Smooth muscle cell (in vitro differentiated cells): ENCODE results near the gene UAP1L1. TPM values are rescaled to one million over a fixed set of nuclear protein-coding genes. Genes with fewer than 3 reads are reported as not detected.

Source experiments
- DNase-seq: peaks from one replicate; lab custom pipeline; 2025; ENCODE audit not compliant: unreplicated experiment; lab: John Stamatoyannopoulos, UW
- H2AFZ ChIP-seq: fragments of 200-600 bp; sonication (generic); 2 replicates; pipeline ENCODE4 v1.6.0; 2016; ENCODE audit warnings: antibody characterized with exemption, low read depth, mild to moderate bottlenecking
- H3F3A ChIP-seq: fragments of 200-600 bp; sonication (generic); 2 replicates; pipeline ENCODE4 v1.6.0; 2017; ENCODE audit warnings: antibody characterized with exemption, low read depth
- H3K27ac ChIP-seq: fragments of 200-600 bp; sonication (generic); 2 replicates; pipeline ENCODE4 v1.5.1; 2016; ENCODE audit warnings: low read depth, mild to moderate bottlenecking
- H3K27me3 ChIP-seq: fragments of 200-600 bp; sonication (generic); 2 replicates; pipeline ENCODE4 v1.6.1; 2016; ENCODE audit warnings: low read depth, mild to moderate bottlenecking
- H3K36me3 ChIP-seq: fragments of 200-600 bp; sonication (generic); 2 replicates; pipeline ENCODE4 v1.5.1; 2016; ENCODE audit warnings: low read depth
- H3K4me1 ChIP-seq: fragments of 200-600 bp; sonication (generic); 2 replicates; pipeline ENCODE4 v1.5.1; 2016; ENCODE audit warnings: low read depth
- H3K4me2 ChIP-seq: fragments of 200-600 bp; sonication (generic); 2 replicates; pipeline ENCODE4 v1.6.0; 2016; ENCODE audit warnings: mild to moderate bottlenecking
- H3K4me3 ChIP-seq: fragments of 200-600 bp; sonication (generic); 2 replicates; pipeline ENCODE4 v1.5.1; 2016; ENCODE audit warnings: mild to moderate bottlenecking
- H3K79me2 ChIP-seq: fragments of 200-600 bp; sonication (generic); 2 replicates; pipeline ENCODE4 v1.6.0; 2016; ENCODE audit warnings: low read depth, mild to moderate bottlenecking
- H3K9ac ChIP-seq: fragments of 200-600 bp; sonication (generic); 2 replicates; pipeline ENCODE4 v1.6.0; 2016; ENCODE audit warnings: low read depth
- H3K9me3 ChIP-seq: fragments of 200-600 bp; sonication (generic); replicated peaks from 2 replicates; pipeline ENCODE4 v1.5.1; 2016; ENCODE audit warnings: low read depth
- H4K20me1 ChIP-seq: fragments of 200-600 bp; sonication (generic); 2 replicates; pipeline ENCODE4 v1.6.0; 2016; ENCODE audit warnings: low read depth
- CTCF ChIP-seq: fragments of 200-600 bp; sonication (generic); IDR thresholded peaks from 2 replicates; pipeline ENCODE4 v1.5.1; 2017; ENCODE audit warnings: borderline replicate concordance, mild to moderate bottlenecking, antibody characterized with exemption; ENCODE audit not compliant: insufficient read depth, poor library complexity, severe bottlenecking
- WGBS: methylation state at CpG from one replicate; pipeline ENCODE4 v1.1.7; 2016; ENCODE audit warnings: low lambda C conversion rate; 5-methylcytosine and 5-hydroxymethylcytosine counted together
- polyA plus RNA-seq: library from polyadenylated mRNA; unstranded; fragments of >200 nt; fragmentation: Nextera tagmentation; extraction: Ambion mirVana; gene quantifications from 2 replicates; pipeline ENCODE4 v1.2.1, GENCODE V29; 2016
- total RNA-seq: library from RNA; depleted of rRNA; stranded (reverse); fragments of >200 nt; gene quantifications from 2 replicates; pipeline ENCODE4 v1.2.3, GENCODE V29; 2014

Gene UAP1L1
- total and polyA plus RNA-seq, 2 experiments from 2014 or later: 5.8 to 23.8 TPM

GRCh38 chr9:137082925-137083290 lies 5.6 kb downstream of the UAP1L1 start:
- no peak for DNase-seq
- Histone ChIP-seq H3K4me1 (peaks cover 22% of the 10 kb centered on the region), H3K4me2 (peak overlapping the region; percentile 59), H3K36me3 (no peaks in the 10 kb centered on the region), H3K9me3 (no peaks in the 10 kb centered on the region), H4K20me1 (peaks cover 30% of the 10 kb centered on the region), H3K27me3 (no peaks in the 10 kb centered on the region), H3F3A (peaks cover 29% of the 10 kb centered on the region), H3K79me2 (peaks cover 4% of the 10 kb centered on the region), H2AFZ (no peak overlapping the region), H3K4me3 (no peak overlapping the region), H3K27ac (peak overlapping the region; percentile 83), H3K9ac (peak overlapping the region; percentile 7)
- no peak for TF ChIP-seq CTCF
- 72% methylated on average over 8 of the region's 8 CpGs for WGBS

GRCh38 chr9:137083394-137084004 lies 6.2 kb downstream of the UAP1L1 start:
- H3K4me2 ChIP-seq: peak overlapping the region; percentile 59
- H3K4me3 ChIP-seq: no peak overlapping the region
- peaks cover 10% of the 10 kb centered on the region for H3K79me2 ChIP-seq
- WGBS: 18% methylated on average over 12 of the region's 12 CpGs
- DNase-seq: peak; percentile 70
- peak overlapping the region; percentile 83 for H3K27ac ChIP-seq
- H3K9me3 ChIP-seq: no peaks in the 10 kb centered on the region
- no peak overlapping the region for H3K9ac ChIP-seq
- no peaks in the 10 kb centered on the region for H3K36me3 ChIP-seq
- no peak for TF ChIP-seq CTCF
- peaks cover 29% of the 10 kb centered on the region for H3F3A ChIP-seq
- H4K20me1 ChIP-seq: peaks cover 25% of the 10 kb centered on the region
- H3K4me1 ChIP-seq: peaks cover 22% of the 10 kb centered on the region
- H3K27me3 ChIP-seq: no peaks in the 10 kb centered on the region
- no peak overlapping the region for H2AFZ ChIP-seq

GRCh38 chr9:137084526-137084925 lies 7.2 kb downstream of the UAP1L1 start:
- Histone ChIP-seq H3K4me3 (no peak overlapping the region), H3K36me3 (no peaks in the 10 kb centered on the region), H3F3A (peaks cover 29% of the 10 kb centered on the region), H3K9me3 (no peaks in the 10 kb centered on the region), H3K4me2 (peak overlapping the region; percentile 19), H3K9ac (no peak overlapping the region), H3K4me1 (peaks cover 20% of the 10 kb centered on the region), H3K79me2 (peaks cover 16% of the 10 kb centered on the region), H4K20me1 (peaks cover 14% of the 10 kb centered on the region), H2AFZ (no peak overlapping the region), H3K27me3 (no peaks in the 10 kb centered on the region), H3K27ac (peak overlapping the region; percentile 83)
- no peak for TF ChIP-seq CTCF
- DNase-seq: no peak
- 83% methylated on average over 9 of the region's 9 CpGs for WGBS
